Measurements from ENCODE around the gene SERPINI2. TPM values are rescaled to one million over a fixed set of nuclear protein-coding genes. Genes with fewer than 3 reads are reported as not detected.
"Not testable (repeated sequence)": the region's sequence is repeated elsewhere in the genome, so short reads cannot be mapped to it uniquely, and the experiment has no call there.

SERPINI2 gene
- total RNA-seq, 1 donor from 2014 or later, result not detected

DNA sequence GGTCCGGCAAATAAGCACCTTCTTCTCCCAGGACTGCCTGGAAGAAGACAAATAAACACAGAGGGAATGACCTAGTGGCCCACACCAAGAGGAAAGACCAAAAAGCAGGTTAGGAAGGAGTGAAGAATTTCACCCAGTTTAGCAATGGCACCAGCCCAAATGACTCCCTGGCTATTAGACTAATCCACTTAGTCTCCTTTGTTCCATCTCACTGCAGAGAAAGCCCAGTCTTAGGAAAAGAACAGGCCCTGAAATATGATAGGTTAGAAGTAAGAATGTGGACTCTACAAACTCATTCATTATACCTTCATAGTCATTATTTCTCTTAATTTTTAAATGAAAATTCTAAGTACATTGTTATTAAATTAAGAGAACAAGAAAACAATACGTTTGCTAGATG is 23.2 kb downstream of the SERPINI2 start:
- DNase-seq (ENCODE audit: extremely low read depth, low read depth, low spot score), result no peak

DNA sequence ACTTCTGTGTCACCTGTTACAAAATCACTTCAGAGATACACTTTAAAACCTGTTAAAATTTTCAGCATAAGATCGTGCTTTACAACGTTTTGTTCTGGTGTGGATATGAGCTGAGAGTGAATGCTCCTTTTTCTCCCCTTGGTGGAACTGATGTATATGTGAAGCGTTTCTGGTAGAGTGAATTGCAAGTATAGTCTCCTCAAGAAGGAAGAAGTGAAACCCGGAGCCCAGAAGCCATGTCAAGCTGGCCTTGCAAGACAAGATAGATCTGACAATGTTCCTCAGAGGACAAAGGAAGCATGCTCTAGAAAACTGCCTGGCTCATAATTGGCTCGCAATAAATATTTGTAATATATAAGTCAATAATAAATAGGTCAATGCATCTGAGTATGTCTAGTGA is 23.6 kb downstream of the SERPINI2 start:
- DNase-seq (ENCODE audit: extremely low read depth, low read depth, low spot score), result no peak

DNA sequence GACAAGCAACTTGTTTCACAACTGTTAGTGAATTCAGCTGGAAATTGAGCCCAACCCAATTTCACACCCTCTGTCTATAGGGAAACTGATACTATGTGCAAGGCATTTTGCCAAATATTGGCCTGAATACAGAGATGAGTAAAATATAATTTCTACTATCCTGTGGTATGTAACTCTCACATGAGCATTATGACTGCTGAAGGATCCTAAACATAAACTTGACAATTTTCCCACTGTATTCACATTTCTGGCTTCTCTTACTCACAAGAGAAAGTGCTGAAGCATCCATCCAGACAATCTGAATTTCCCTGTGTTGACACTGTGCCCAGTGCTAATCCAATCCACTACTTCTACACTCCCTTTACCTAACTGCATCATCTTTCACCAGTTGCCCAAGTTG is 28.4 kb downstream of the SERPINI2 start:
- no peak for DNase-seq (ENCODE audit: extremely low read depth, low read depth, low spot score)

DNA sequence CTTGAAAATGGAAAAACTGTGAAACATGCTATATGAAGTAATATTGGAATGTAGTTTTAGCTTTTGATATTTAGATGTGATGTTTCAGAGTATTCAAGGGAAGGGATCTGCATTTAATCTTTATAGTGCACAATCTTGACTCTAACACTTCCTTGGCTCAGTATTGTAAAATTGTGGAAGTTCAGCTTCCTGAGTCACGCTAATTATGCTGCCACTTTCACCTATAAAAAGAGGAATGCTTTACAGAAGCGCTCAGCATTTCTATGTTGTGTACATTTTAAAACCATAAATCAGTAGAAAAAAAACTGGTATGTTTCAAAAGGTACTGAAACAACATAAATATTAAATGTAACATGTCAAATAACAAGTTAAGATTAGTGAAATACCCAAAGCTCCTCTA is 32.6 kb downstream of the SERPINI2 start:
- no peak for DNase-seq (ENCODE audit: extremely low read depth, low read depth, low spot score)

DNA sequence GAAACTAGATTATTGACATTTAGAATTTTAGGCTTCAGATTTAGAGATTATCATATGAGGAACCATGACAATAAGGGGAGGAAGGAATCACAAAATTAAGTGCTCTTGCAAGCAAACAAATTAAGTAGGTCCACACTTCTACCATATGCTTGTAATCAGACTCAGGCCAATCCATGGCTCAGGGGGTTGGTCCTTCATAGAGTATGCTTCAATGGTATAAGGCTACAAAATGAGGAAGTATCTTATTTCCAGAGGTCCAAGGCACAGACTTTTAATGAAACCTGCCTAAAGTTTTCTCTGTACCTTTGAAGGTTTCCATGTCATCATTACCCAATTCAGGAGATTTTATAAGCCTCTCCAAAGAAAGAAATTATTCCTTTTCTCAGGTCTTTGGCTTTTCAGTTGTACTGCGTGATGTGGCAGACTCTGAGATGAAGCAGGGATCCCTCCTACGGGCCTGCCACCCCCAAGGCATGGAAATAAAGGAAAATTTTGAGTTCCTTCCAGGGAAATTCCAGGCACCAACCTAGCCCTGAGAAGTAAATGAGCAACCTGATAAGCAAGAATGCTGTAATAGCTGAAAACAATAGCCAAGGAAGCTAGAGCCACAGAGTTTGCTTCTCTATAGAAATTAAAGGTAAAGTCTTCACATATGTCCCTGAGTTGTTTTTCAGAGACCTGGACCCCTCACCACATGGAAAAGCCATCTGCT is 36.3 kb downstream of the SERPINI2 start:
- no peak for DNase-seq (ENCODE audit: extremely low read depth, low read depth, low spot score)

DNA sequence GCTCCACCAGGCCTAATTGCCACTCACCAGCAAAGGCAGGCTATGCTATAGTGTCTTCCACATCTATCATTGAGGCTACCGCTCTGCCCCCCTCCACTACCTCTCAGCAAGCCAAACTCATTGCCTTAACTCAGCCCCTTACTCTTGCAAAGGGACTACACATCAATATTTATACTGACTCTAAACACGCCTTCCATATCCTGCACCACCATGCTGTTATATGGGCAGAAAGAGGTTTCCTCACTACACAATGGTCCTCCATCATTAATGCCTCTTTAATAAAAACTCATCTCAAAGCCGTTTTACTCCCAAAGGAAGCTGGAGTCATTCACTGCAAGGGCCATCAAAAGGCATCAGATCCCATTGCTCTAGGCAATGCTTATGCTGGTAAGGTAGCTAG is 46.9 kb downstream of the SERPINI2 start:
- DNase-seq (ENCODE audit: extremely low read depth, low read depth, low spot score), result not testable (repeated sequence)

DNA sequence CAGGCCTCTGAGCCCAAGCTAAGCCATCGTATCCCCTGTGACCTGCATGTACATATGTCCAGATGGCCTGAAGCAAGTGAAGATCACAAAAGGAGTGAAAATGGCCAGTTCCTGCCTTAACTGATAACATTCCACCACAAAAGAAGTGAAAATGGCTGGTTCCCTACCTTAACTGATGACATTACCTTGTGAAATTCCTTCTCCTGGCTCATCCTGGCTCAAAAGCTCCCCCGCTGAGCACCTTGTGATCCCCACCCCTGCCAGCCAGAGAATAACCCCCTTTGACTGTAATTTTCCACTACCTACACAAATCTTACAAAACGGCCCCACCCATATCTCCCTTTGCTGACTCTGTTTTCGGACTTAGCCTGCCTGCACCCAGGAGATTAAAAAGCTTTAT is 51.4 kb downstream of the SERPINI2 start:
- not testable (repeated sequence) for DNase-seq (ENCODE audit: extremely low read depth, low read depth, low spot score)

DNA sequence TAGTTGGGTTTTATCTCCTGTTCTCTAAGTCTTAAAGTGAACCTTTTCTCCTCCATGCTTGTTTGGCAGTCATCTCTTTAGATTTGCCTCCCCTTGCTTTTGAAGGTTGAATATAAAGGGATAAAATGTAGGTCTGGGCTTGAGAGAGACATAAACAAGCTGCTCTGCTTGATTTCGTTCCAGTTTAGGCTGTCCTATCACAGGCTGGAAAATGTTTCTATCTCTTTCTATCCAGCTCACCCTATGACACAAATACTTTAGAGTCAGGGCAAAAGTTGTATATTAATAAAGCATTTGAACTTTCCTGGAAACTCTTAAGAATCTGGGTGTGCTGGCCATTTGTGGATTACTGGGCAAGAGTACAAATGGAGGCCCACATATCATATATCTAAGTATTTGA is 64.2 kb downstream of the SERPINI2 start:
- no peak for DNase-seq (ENCODE audit: extremely low read depth, low read depth, low spot score)

DNA sequence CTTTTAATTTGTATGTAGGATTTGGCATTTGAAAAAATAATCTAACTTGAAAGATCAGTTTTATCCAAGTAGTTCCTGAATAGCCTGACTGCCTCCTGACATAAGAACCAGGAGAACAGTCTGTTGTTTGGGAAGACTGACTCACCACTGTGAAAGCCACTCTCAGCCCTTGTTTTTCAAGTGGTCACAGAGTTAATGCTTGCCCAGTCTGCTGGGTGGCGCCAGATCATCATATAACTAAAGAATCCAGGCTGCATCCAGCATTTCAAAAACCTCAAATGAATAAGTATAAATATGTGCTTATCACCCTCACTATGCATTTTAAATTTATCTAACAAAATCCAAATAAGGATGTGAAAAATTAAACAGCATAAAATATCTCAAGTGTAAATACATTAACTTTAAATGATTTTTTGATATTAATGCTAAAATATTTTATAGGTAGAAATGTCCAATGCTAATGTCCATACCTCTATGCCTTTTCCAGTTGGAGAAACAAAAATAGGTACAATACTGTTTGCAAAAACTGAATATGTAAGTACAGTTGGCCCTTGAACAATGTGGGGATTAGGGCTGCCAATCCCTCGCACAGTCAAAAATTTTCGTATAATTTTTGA is 66.9 kb downstream of the SERPINI2 start:
- DNase-seq (ENCODE audit: extremely low read depth, low read depth, low spot score), result peak; percentile 3

DNA sequence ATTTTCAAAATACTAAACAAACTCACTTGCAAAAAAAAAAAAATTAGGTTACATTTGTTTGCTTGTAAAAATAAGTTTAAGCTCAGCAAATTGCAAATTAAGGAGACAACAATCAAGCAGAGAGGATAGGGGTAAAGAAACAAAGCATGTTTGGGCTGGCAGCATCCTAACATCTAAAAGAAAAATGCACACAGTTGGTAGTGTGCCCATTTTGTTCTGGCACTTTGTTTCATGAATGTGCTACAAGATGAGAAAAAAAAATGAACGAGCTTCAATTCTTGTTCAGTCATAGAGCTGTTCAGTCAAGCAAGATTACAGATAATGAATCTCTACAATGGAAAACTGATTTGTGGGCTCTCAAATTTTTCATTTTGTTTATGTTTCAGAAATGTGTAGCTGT is 76.0 kb downstream of the SERPINI2 start:
- no peak for DNase-seq (ENCODE audit: extremely low read depth, low read depth, low spot score)

DNA sequence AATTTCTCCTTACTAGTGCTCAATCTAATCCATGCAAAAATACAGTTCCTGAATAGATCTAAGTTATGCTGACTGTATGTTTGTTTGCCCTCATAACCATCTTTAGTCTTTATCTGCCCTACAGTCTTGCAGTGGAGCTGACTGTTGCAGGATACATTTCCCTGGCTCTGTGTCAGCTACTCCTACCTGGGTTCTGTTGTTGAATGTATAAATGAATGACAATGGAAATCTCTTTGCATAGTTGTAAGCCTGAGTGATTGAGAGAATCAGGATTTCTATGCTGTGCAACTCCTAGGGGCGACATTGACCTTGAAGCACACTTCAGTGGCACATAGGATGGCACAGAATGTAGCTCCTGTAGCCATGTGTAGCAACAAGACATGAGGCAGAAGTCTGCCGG is 77.8 kb downstream of the SERPINI2 start:
- DNase-seq (ENCODE audit: extremely low read depth, low read depth, low spot score), result no peak

DNA sequence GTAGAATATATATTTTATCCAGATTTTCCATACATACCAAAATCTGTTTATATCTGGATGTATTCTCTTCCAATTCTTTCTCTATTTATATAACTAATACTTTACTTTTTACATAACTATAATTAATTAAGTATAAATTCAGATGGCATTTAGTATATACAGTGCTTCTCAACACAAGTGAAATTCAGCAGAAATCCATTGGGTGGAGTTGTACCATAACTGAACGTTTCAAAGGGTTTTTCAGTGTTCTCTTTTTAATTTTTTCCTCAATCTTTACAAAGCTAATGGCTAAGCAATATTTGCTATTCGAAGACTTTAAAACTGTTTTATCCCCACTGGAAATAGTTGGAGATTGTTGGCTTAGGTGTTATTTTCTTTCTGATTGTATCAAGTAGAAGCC is 79.8 kb downstream of the SERPINI2 start:
- no peak for DNase-seq (ENCODE audit: extremely low read depth, low read depth, low spot score)

Other genes starting within 250 kb of the SERPINI2 start
- gene ZBBX, start 93.7 kb downstream of the SERPINI2 start, total RNA-seq, result 0.47 TPM in 1 of 2 replicates, not detected in the other
- 0.47 TPM in 1 of 2 replicates, not detected in the other for gene WDR49, start 179.9 kb upstream of the SERPINI2 start, total RNA-seq

Data from glomerular endothelial cell (primary cell).